K562 (cell line): ENCODE data around the gene CCDC158. TPM values are rescaled to one million over a fixed set of nuclear protein-coding genes. Genes with fewer than 3 reads are reported as not detected.

Experiments used
- ATAC-seq: fragments of 200-7000 bp; cut with Tn5 transposase; 3 replicates; pipeline ENCODE4 v1.9.1; 2020; ENCODE audit warnings: moderate library complexity
- BruUV-seq: library from RNA; stranded (reverse); fragments of 400-500 nt; replicated peaks from 2 replicates; lab custom pipeline; 2021; lab: Mats Ljungman, UMichigan
- CTCF ChIA-PET: fragments of 300-600 bp; formaldehyde crosslinking; extraction: SDS; loops from one replicate; lab custom pipeline; 2021; ENCODE audit warnings: low intra/inter-chr PET ratio; lab: Yijun Ruan, JAX
- POLR2A ChIA-PET: fragments of 300-600, 350-650 bp; sonication (Branson Sonifier 250); formaldehyde crosslinking; extraction: SDS; loops from one replicate; lab custom pipeline; 2021; ENCODE audit warnings: antibody characterized with exemption, inconsistent platforms; lab: Yijun Ruan, JAX
- DNase-seq, 4 experiments: peaks; one replicate each; pipeline versions ENCODE4 v3.0.0 to v3.0.0-alpha.2; 2011 to 2018; ENCODE audit warnings: low spot score in 3 of 4, mixed read lengths in 3 of 4; ENCODE audit errors: extremely low read depth in 1 of 4
- FAIRE-seq: peaks from 2 replicates; lab custom pipeline; 2011; peaks lifted over from hg19 to GRCh38; lab: Jason Lieb, UNC
- H2AFZ ChIP-seq: 2 replicates; pipeline ENCODE4 v1.6.0; 2011; ENCODE audit warnings: low read depth, low read length, control low read depth, inconsistent platforms
- H3K27ac ChIP-seq: fragments of 200-600 bp; 3 replicates; pipeline ENCODE4 v1.8.0; 2011; ENCODE audit warnings: low read depth, mild to moderate bottlenecking, control low read depth, inconsistent platforms, low read length, moderate library complexity, mixed read lengths; ENCODE audit errors: extremely low read depth
- H3K27me3 ChIP-seq, 2 experiments: fragments of 300-600 bp in 1 of 2; 2 replicates in 1 of 2; 3 replicates in 1 of 2; pipeline versions ENCODE4 v1.6.0 to v1.8.0; 2011; ENCODE audit warnings: inconsistent platforms in 2 of 2, low read length in 2 of 2, mild to moderate bottlenecking in 1 of 2, mixed read lengths in 1 of 2, moderate library complexity in 1 of 2; ENCODE audit not compliant: control insufficient read depth in 2 of 2, insufficient read depth in 2 of 2
- H3K36me3 ChIP-seq: fragments of 300-600 bp; 3 replicates; pipeline ENCODE4 v1.8.0; 2011; ENCODE audit warnings: mild to moderate bottlenecking, low read length, inconsistent platforms; ENCODE audit not compliant: control insufficient read depth, insufficient read depth
- H3K4me1 ChIP-seq, 2 experiments: fragments of 200-600 bp in 1 of 2; replicated peaks in 1 of 2; 2 replicates in 1 of 2; 3 replicates in 1 of 2; pipeline versions ENCODE4 v1.5.1 to v1.8.0; 2011; ENCODE audit warnings: inconsistent platforms in 2 of 2, low read length in 2 of 2, mild to moderate bottlenecking in 1 of 2, mixed read lengths in 1 of 2, moderate library complexity in 1 of 2; ENCODE audit not compliant: control insufficient read depth in 2 of 2, insufficient read depth in 2 of 2
- H3K4me2 ChIP-seq: 2 replicates; pipeline ENCODE4 v1.6.1; 2011; ENCODE audit warnings: low read length, control low read depth, inconsistent platforms, mixed read lengths; ENCODE audit not compliant: insufficient read depth
- H3K4me3 ChIP-seq: fragments of 200-600 bp; sonication (generic), shearing (Covaris generic); 2 replicates; pipeline ENCODE4 v1.5.1; 2016; ENCODE audit warnings: control low read depth, inconsistent platforms
- H3K79me2 ChIP-seq: fragments of 200-600 bp; 3 replicates; pipeline ENCODE4 v1.8.0; 2011; ENCODE audit warnings: low read length, inconsistent platforms; ENCODE audit not compliant: control insufficient read depth, insufficient read depth
- H3K9ac ChIP-seq, 2 experiments: 2 replicates each; pipeline versions ENCODE4 v1.6.0 to v1.6.1; 2011; ENCODE audit warnings: low read depth in 2 of 2, low read length in 2 of 2, control low read depth in 1 of 2, inconsistent platforms in 1 of 2, mild to moderate bottlenecking in 1 of 2, mixed read lengths in 1 of 2; ENCODE audit not compliant: insufficient read depth in 1 of 2
- H3K9me1 ChIP-seq: one replicate; pipeline ENCODE4 v1.6.0; 2011; ENCODE audit warnings: inconsistent platforms, mild to moderate bottlenecking, low read length, moderate library complexity; ENCODE audit not compliant: control insufficient read depth, insufficient read depth
- H3K9me3 ChIP-seq: replicated peaks from 2 replicates; pipeline ENCODE4 v1.5.1; 2011; ENCODE audit warnings: low read depth, low read length, inconsistent platforms; ENCODE audit not compliant: control insufficient read depth, insufficient read depth
- H4K20me1 ChIP-seq: replicated peaks from 2 replicates; pipeline ENCODE4 v1.6.1; 2011; ENCODE audit warnings: low read length, inconsistent platforms, mixed read lengths; ENCODE audit not compliant: control insufficient read depth, insufficient read depth
- CHD2 ChIP-seq: IDR thresholded peaks from 2 replicates; pipeline ENCODE4 v1.6.1; 2011; ENCODE audit warnings: low read depth, low read length
- EGR1 ChIP-seq: fragments of 450-650 bp; conservative IDR thresholded peaks from 2 replicates; pipeline ENCODE4 v1.6.1; 2017; ENCODE audit warnings: mild to moderate bottlenecking
- ELF4 ChIP-seq: fragments of 450-650 bp; formaldehyde crosslinking; IDR thresholded peaks from 2 replicates; pipeline ENCODE4 v1.4.0; 2022; ENCODE audit warnings: missing genetic modification characterization
- IFI16 ChIP-seq: fragments of 250-450 bp; sonication (Bioruptor Pico); IDR thresholded peaks from 2 replicates; pipeline ENCODE4 v2.1.2; 2022; ENCODE audit warnings: mild to moderate bottlenecking, inconsistent platforms
- MCM7 ChIP-seq, 2 experiments: fragments of 450-650 bp; IDR thresholded peaks; 2 replicates each; pipeline ENCODE4 v1.6.1; 2016 to 2018
- NFXL1 ChIP-seq: fragments of 450-650 bp; formaldehyde crosslinking; IDR thresholded peaks from 2 replicates; pipeline ENCODE4 v1.4.0; 2021; ENCODE audit warnings: mild to moderate bottlenecking
- SMAD1 ChIP-seq: fragments of 150-350 bp; IDR thresholded peaks from 2 replicates; pipeline ENCODE4 v1.6.1; 2014; ENCODE audit warnings: low read length, low read depth; ENCODE audit not compliant: partially characterized antibody
- WGBS: fragments of 100-300 bp; shearing (Covaris generic); methylation state at CpG from one replicate; pipeline ENCODE4 v1.1.6; 2016; ENCODE audit warnings: low coverage, mixed read lengths; ENCODE audit not compliant: insufficient coverage; ENCODE audit errors: missing lambda C conversion rate; 5-methylcytosine and 5-hydroxymethylcytosine counted together
- in situ Hi-C: fragments of 300-500 bp; cut with MboI; formaldehyde crosslinking; loops from 4 replicates; pipeline ENCODE4 v1.15.0; 2018; ENCODE audit warnings: inconsistent platforms, mixed read lengths
- intact Hi-C: fragments of 100-400 bp; cut with micrococcal nuclease; formaldehyde crosslinking; loops from 2 replicates; pipeline ENCODE4 v1.14.2; 2022
- polyA plus RNA-seq, 8 experiments: library from polyadenylated mRNA; depleted of rRNA in 4 of 8; stranded (reverse) in 5 of 8; unstranded in 3 of 8; fragments of >200 nt; fragmentation: Nextera tagmentation in 2 of 8; fragmentation: Illumina TruSeq in 1 of 8; extraction: Ambion mirVana in 2 of 8; extraction: Trizol in 1 of 8; gene quantifications; 2 replicates each; pipeline versions ENCODE4 v1.2.1 to v1.2.3, GENCODE V29; 2011 to 2014; ENCODE audit warnings: inconsistent platforms in 1 of 8, missing spikeins in 1 of 8
- total RNA-seq, 7 experiments: library from RNA; depleted of rRNA in 6 of 7; stranded (reverse); fragments of >200 nt in 6 of 7; fragmentation: Illumina TruSeq in 2 of 7; extraction: Trizol in 2 of 7; gene quantifications; 2 replicates each; pipeline versions ENCODE4 v1.2.1 to v1.2.3, GENCODE V29; 2011 to 2021; ENCODE audit warnings: low replicate concordance in 1 of 7
- TF ChIP-seq, protein P1 (sequence below): fragments of 450-650 bp; formaldehyde crosslinking; IDR thresholded peaks from 2 replicates; pipeline ENCODE4 v1.4.0; 2020; ENCODE audit warnings: mild to moderate bottlenecking, mixed read lengths
- TF ChIP-seq, protein P2 (sequence below), 3 experiments: IDR thresholded peaks in 2 of 3; conservative IDR thresholded peaks in 1 of 3; 2 replicates each; pipeline ENCODE4 v1.5.1; 2011 to 2012; ENCODE audit warnings: low read length in 3 of 3, mild to moderate bottlenecking in 3 of 3, control low read depth in 2 of 3, improper control_type of control experiment in 1 of 3, inconsistent platforms in 1 of 3, low read depth in 1 of 3, mixed read lengths in 1 of 3, moderate library complexity in 1 of 3; ENCODE audit not compliant: insufficient read depth in 2 of 3
- TF ChIP-seq, protein P3 (sequence below): fragments of 250-450 bp; sonication (Bioruptor Pico); IDR thresholded peaks from 2 replicates; pipeline ENCODE4 v1.4.0; 2020; ENCODE audit warnings: borderline replicate concordance

Gene CCDC158
- total and polyA plus RNA-seq, 9 of the 15 experiments (the other 6 are each of a cell fraction or from before 2014, with no cell fraction given), result not detected

DNA sequence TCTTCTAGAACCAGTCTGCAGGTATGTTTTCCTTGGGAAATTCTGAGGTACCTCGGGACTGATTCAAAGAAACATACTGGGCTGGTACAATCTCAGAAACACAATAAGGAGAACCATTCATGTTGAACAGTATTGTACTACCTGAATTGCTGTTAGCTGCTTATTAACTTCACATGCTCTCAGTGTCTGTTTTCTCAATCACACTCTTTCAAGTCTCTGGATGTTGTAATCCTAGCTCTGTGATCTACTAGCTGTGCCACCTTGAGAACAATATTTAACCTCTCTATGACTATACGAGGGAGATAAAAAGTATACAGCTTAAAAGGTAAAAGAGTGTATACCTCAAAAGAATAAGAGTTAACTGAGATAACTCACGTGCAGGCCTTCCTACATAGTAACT lies 10.3 kb downstream of the CCDC158 start:
- H4K20me1 ChIP-seq, result no peaks in the 10 kb centered on the region
- FAIRE-seq (no peak), ATAC-seq (no peak), DNase-seq (no peak)
- 15% methylated on average over 3 of the region's 3 CpGs for WGBS
- H3K4me2 ChIP-seq, result no peak overlapping the region
- no peak overlapping the region for H2AFZ ChIP-seq
- H3K9ac ChIP-seq, result no peak overlapping the region
- ChIA-PET CTCF (no interaction called here), POLR2A (no interaction called here)
- H3K79me2 ChIP-seq, result no peaks in the 10 kb centered on the region
- no peaks in the 10 kb centered on the region for H3K27me3 ChIP-seq
- BruUV-seq, result no TSS peak
- H3K4me3 ChIP-seq, result no peak overlapping the region
- intact Hi-C loops (no loop called here), in situ Hi-C loops (no loop called here)
- H3K36me3 ChIP-seq, result no peaks in the 10 kb centered on the region
- H3K9me1 ChIP-seq, result no peaks in the 10 kb centered on the region
- TF ChIP-seq, protein P1, sequence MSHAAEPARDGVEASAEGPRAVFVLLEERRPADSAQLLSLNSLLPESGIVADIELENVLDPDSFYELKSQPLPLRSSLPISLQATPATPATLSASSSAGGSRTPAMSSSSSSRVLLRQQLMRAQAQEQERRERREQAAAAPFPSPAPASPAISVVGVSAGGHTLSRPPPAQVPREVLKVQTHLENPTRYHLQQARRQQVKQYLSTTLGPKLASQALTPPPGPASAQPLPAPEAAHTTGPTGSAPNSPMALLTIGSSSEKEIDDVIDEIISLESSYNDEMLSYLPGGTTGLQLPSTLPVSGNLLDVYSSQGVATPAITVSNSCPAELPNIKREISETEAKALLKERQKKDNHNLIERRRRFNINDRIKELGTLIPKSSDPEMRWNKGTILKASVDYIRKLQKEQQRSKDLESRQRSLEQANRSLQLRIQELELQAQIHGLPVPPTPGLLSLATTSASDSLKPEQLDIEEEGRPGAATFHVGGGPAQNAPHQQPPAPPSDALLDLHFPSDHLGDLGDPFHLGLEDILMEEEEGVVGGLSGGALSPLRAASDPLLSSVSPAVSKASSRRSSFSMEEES (CRISPR knock-in tag), result no peak
- TF ChIP-seq ELF4, result no peak
- no peak for TF ChIP-seq EGR1
- no peak for TF ChIP-seq MCM7 (IDR thresholded peaks at IDR 0.05)
- TF ChIP-seq NFXL1, result no peak
- TF ChIP-seq, protein P2, sequence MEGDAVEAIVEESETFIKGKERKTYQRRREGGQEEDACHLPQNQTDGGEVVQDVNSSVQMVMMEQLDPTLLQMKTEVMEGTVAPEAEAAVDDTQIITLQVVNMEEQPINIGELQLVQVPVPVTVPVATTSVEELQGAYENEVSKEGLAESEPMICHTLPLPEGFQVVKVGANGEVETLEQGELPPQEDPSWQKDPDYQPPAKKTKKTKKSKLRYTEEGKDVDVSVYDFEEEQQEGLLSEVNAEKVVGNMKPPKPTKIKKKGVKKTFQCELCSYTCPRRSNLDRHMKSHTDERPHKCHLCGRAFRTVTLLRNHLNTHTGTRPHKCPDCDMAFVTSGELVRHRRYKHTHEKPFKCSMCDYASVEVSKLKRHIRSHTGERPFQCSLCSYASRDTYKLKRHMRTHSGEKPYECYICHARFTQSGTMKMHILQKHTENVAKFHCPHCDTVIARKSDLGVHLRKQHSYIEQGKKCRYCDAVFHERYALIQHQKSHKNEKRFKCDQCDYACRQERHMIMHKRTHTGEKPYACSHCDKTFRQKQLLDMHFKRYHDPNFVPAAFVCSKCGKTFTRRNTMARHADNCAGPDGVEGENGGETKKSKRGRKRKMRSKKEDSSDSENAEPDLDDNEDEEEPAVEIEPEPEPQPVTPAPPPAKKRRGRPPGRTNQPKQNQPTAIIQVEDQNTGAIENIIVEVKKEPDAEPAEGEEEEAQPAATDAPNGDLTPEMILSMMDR (IDR thresholded peaks at IDR 0.05 in 2 of 3, conservative IDR thresholded peaks at IDR 0.05 in 1 of 3; ENCODE audit: insufficient read depth in 2 of 3, low read depth in 1 of 3, low read length in 3 of 3), result no peak
- no peak for TF ChIP-seq IFI16 (CRISPR knock-in tag)
- TF ChIP-seq CHD2, result no peak
- TF ChIP-seq, protein P3, sequence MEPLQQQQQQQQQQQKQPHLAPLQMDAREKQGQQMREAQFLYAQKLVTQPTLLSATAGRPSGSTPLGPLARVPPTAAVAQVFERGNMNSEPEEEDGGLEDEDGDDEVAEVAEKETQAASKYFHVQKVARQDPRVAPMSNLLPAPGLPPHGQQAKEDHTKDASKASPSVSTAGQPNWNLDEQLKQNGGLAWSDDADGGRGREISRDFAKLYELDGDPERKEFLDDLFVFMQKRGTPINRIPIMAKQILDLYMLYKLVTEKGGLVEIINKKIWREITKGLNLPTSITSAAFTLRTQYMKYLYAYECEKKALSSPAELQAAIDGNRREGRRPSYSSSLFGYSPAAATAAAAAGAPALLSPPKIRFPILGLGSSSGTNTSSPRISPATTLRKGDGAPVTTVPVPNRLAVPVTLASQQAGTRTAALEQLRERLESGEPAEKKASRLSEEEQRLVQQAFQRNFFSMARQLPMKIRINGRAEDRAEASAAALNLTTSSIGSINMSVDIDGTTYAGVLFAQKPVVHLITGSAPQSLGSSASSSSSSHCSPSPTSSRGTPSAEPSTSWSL (CRISPR knock-in tag), result no peak
- TF ChIP-seq SMAD1, result no peak
- H3K4me1 ChIP-seq, result no peaks in the 10 kb centered on the region
- no peaks in the 10 kb centered on the region for H3K9me3 ChIP-seq
- H3K27ac ChIP-seq, result no peak overlapping the region
